Neural cell (in vitro differentiated cells): ENCODE results near the gene PPP1R12C.

Experiments used
- EP300 ChIP-seq: fragments of 450-650 bp; conservative IDR thresholded peaks from 2 replicates; pipeline ENCODE4 v1.6.1; 2014; ENCODE audit warnings: antibody characterized with exemption, mild to moderate bottlenecking, moderate library complexity; ENCODE audit not compliant: poor library complexity, severe bottlenecking
- EZH2 ChIP-seq: fragments of 200-600, 300-800 bp; shearing (Covaris generic), sonication (generic); IDR thresholded peaks from 2 replicates; pipeline ENCODE4 v1.6.1; 2014; ENCODE audit warnings: antibody characterized with exemption, low read length, borderline replicate concordance, mild to moderate bottlenecking; ENCODE audit not compliant: insufficient read depth, poor library complexity, severe bottlenecking
- MXI1 ChIP-seq: fragments of 450-650 bp; conservative IDR thresholded peaks from 2 replicates; pipeline ENCODE4 v1.6.1; 2014; ENCODE audit warnings: antibody characterized with exemption, mild to moderate bottlenecking; ENCODE audit not compliant: poor library complexity, severe bottlenecking
- POLR2AphosphoS5 ChIP-seq: IDR thresholded peaks from 2 replicates; pipeline ENCODE4 v1.6.1; 2012
- RAD21 ChIP-seq: fragments of 450-650 bp; conservative IDR thresholded peaks from 2 replicates; pipeline ENCODE4 v1.6.1; 2014; ENCODE audit warnings: antibody characterized with exemption, mild to moderate bottlenecking, moderate library complexity
- SMC3 ChIP-seq: fragments of 450-650 bp; conservative IDR thresholded peaks from 2 replicates; pipeline ENCODE4 v1.6.1; 2014; ENCODE audit warnings: antibody characterized with exemption, mild to moderate bottlenecking, moderate library complexity; ENCODE audit not compliant: poor library complexity
- TAF1 ChIP-seq: IDR thresholded peaks from 2 replicates; pipeline ENCODE4 v1.6.1; 2012; ENCODE audit warnings: low read depth
- TF ChIP-seq, protein P1 (sequence below): fragments of 450-650 bp; IDR thresholded peaks from 2 replicates; pipeline ENCODE4 v1.5.1; 2014; ENCODE audit warnings: antibody characterized with exemption, mild to moderate bottlenecking, moderate library complexity; ENCODE audit not compliant: poor library complexity, severe bottlenecking
- TF ChIP-seq, protein P2 (sequence below): IDR thresholded peaks from 2 replicates; pipeline ENCODE4 v1.6.1; 2012; ENCODE audit warnings: borderline replicate concordance

DNA sequence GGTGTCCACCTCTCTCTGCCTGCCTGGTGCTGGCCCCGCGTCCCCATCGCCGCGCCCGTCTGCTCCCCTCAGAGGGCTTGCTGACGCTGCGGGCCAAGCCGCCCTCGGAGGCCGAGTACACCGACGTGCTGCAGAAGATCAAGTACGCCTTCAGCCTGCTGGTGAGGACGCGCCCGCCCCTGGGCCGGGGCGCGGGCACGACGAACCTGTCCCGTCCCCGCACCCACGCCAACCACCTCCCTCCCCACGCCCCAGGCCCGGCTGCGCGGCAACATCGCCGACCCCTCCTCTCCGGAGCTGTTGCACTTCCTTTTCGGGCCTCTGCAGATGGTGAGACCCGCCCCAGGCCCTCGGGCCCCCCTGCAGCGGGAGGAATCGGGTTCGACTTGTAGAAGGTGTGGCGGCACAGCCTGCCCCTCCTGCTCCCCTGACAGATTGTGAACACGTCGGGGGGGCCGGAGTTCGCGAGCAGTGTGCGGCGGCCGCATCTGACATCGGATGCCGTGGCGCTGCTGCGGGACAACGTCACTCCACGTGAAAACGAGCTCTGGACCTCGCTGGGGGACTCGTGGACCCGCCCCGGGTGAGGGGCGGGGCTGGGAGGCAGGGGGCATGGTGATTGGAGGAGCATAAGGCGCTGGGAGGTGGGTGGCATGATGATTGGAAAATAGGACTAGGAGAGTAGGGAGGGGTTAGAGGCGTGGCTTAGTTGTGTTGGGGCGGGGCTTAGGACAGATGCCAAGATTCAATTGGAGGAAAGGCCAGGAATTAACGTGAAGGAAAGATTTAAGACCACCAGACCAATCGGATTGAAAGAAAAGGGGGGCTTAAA is 35.2 kb downstream of the PPP1R12C start:
- TF ChIP-seq MXI1, result no peak
- TF ChIP-seq POLR2AphosphoS5, result no peak
- TF ChIP-seq, protein P1, sequence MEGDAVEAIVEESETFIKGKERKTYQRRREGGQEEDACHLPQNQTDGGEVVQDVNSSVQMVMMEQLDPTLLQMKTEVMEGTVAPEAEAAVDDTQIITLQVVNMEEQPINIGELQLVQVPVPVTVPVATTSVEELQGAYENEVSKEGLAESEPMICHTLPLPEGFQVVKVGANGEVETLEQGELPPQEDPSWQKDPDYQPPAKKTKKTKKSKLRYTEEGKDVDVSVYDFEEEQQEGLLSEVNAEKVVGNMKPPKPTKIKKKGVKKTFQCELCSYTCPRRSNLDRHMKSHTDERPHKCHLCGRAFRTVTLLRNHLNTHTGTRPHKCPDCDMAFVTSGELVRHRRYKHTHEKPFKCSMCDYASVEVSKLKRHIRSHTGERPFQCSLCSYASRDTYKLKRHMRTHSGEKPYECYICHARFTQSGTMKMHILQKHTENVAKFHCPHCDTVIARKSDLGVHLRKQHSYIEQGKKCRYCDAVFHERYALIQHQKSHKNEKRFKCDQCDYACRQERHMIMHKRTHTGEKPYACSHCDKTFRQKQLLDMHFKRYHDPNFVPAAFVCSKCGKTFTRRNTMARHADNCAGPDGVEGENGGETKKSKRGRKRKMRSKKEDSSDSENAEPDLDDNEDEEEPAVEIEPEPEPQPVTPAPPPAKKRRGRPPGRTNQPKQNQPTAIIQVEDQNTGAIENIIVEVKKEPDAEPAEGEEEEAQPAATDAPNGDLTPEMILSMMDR, result no peak
- no peak for TF ChIP-seq TAF1
- no peak for TF ChIP-seq EZH2
- TF ChIP-seq RAD21, result no peak
- TF ChIP-seq EP300, result no peak
- no peak for TF ChIP-seq SMC3
- TF ChIP-seq, protein P2, sequence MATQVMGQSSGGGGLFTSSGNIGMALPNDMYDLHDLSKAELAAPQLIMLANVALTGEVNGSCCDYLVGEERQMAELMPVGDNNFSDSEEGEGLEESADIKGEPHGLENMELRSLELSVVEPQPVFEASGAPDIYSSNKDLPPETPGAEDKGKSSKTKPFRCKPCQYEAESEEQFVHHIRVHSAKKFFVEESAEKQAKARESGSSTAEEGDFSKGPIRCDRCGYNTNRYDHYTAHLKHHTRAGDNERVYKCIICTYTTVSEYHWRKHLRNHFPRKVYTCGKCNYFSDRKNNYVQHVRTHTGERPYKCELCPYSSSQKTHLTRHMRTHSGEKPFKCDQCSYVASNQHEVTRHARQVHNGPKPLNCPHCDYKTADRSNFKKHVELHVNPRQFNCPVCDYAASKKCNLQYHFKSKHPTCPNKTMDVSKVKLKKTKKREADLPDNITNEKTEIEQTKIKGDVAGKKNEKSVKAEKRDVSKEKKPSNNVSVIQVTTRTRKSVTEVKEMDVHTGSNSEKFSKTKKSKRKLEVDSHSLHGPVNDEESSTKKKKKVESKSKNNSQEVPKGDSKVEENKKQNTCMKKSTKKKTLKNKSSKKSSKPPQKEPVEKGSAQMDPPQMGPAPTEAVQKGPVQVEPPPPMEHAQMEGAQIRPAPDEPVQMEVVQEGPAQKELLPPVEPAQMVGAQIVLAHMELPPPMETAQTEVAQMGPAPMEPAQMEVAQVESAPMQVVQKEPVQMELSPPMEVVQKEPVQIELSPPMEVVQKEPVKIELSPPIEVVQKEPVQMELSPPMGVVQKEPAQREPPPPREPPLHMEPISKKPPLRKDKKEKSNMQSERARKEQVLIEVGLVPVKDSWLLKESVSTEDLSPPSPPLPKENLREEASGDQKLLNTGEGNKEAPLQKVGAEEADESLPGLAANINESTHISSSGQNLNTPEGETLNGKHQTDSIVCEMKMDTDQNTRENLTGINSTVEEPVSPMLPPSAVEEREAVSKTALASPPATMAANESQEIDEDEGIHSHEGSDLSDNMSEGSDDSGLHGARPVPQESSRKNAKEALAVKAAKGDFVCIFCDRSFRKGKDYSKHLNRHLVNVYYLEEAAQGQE, result no peak
